Fibroblast of skin of scalp (primary cell): Measurements from ENCODE around the gene ATP9B. TPM values are rescaled to one million over a fixed set of nuclear protein-coding genes. Genes with fewer than 3 reads are reported as not detected.

Experiments
- DNase-seq: peaks from one replicate; pipeline ENCODE4 v3.0.0-alpha.2; 2013
- polyA plus RNA-seq, 2 experiments: library from polyadenylated mRNA; unstranded; fragments of 120-200 nt; gene quantifications; one replicate each; pipeline ENCODE4 v1.2.1, GENCODE V29; 2013; ENCODE audit not compliant: insufficient read length in 2 of 2

Gene ATP9B
- polyA plus RNA-seq (2013, experiment 1 of 2; ENCODE audit: insufficient read length): 10.7 TPM
- 9.1 TPM for polyA plus RNA-seq (2013, experiment 2 of 2; ENCODE audit: insufficient read length)

GRCh38 chr18:79068937-79069716 is at the start of gene ATP9B:
ATP9B (plus strand) TSS chr18:79069394; CDS start chr18:79069411, 17 bp downstream.
- peak; percentile 99 for DNase-seq

- no peak for DNase-seq
Observed at GRCh38 chr18:79019881-79020280, 49.3 kb upstream of the ATP9B start.

GRCh38 chr18:79022603-79023002 is 46.6 kb upstream of the ATP9B start:
- DNase-seq: no peak

GRCh38 chr18:79026491-79026890 is 42.7 kb upstream of the ATP9B start:
- DNase-seq: no peak

GRCh38 chr18:79030680-79031079 is 38.5 kb upstream of the ATP9B start:
- no peak for DNase-seq

GRCh38 chr18:79042276-79042675 is 26.9 kb upstream of the ATP9B start:
- no peak for DNase-seq

GRCh38 chr18:79043288-79043687 is 25.9 kb upstream of the ATP9B start:
- no peak for DNase-seq

GRCh38 chr18:79046522-79046921 is 22.7 kb upstream of the ATP9B start:
- no peak for DNase-seq

GRCh38 chr18:79047556-79048244 is 21.5 kb upstream of the ATP9B start:
- DNase-seq: no peak

GRCh38 chr18:79048245-79048632 is 21.0 kb upstream of the ATP9B start:
- no peak for DNase-seq

- no peak for DNase-seq
Observed at GRCh38 chr18:79049506-79049905, 19.7 kb upstream of the ATP9B start.

GRCh38 chr18:79050005-79050404 is 19.2 kb upstream of the ATP9B start:
- DNase-seq: no peak

- DNase-seq: no peak
Observed at GRCh38 chr18:79056827-79057367, 12.3 kb upstream of the ATP9B start.

- no peak for DNase-seq
Observed at GRCh38 chr18:79058007-79058406, 11.2 kb upstream of the ATP9B start.

- no peak for DNase-seq
Observed at GRCh38 chr18:79062806-79063205, 6.4 kb upstream of the ATP9B start.

GRCh38 chr18:79064228-79064627 is 5.0 kb upstream of the ATP9B start:
- no peak for DNase-seq

- DNase-seq: no peak
Observed at GRCh38 chr18:79065802-79066201, 3.4 kb upstream of the ATP9B start.

- DNase-seq: no peak
Observed at GRCh38 chr18:79067611-79068010, 1.6 kb upstream of the ATP9B start.

- DNase-seq: peak; percentile 17
Observed at GRCh38 chr18:79068341-79068936, 755 bp upstream of the ATP9B start.

- no peak for DNase-seq
Observed at GRCh38 chr18:79069717-79070151, 540 bp downstream of the ATP9B start.

- DNase-seq: no peak
Observed at GRCh38 chr18:79070486-79070885, 1.3 kb downstream of the ATP9B start.

- DNase-seq: no peak
Observed at GRCh38 chr18:79071037-79071436, 1.8 kb downstream of the ATP9B start.
